ENCODE data around the gene PKMYT1. TPM values are rescaled to one million over a fixed set of nuclear protein-coding genes. Genes with fewer than 3 reads are reported as not detected.

PKMYT1 gene
- total RNA-seq, 2 donors from 2014 or later, result 88.5 to 101 TPM

- Histone ChIP-seq H3K27ac (ENCODE audit: low read depth, low read length) (peak overlapping the region; percentile 30), H3K4me3 (ENCODE audit: low read length) (peak overlapping the region; percentile 85), H3K27me3 (ENCODE audit: control insufficient read depth, insufficient read depth, low read length, poor library complexity, severe bottlenecking) (no peaks in the 10 kb centered on the region), H3K9ac (ENCODE audit: extremely low read depth, low read length, poor library complexity, severe bottlenecking) (peak overlapping the region; percentile 49), H3K36me3 (ENCODE audit: control insufficient read depth, insufficient read depth, low read length) (peaks cover 12% of the 10 kb centered on the region), H3K4me1 (ENCODE audit: control insufficient read depth, insufficient read depth, low read length) (peaks cover 3% of the 10 kb centered on the region), H3K9me3 (ENCODE audit: control insufficient read depth, low read length) (no peaks in the 10 kb centered on the region)
- DNase-seq, result peak; percentile 78
- H3K4me1 Mint-ChIP-seq, result peaks cover 25% of the 10 kb centered on the region
- H3K4me3 Mint-ChIP-seq, result peak overlapping the region; percentile 77
- TF ChIP-seq CTCF (conservative IDR thresholded peaks at IDR 0.05), result no peak
- H3K36me3 Mint-ChIP-seq (ENCODE audit: low read depth), result peaks cover 6% of the 10 kb centered on the region
- H3K27ac Mint-ChIP-seq, result peak overlapping the region; percentile 93
- WGBS, 2 experiments (ENCODE audit: insufficient coverage in 1 of 2, insufficient read length in 1 of 2), result 12 to 42% methylated on average over 3 to 4 of the region's 4 CpGs
- H3K27me3 Mint-ChIP-seq (ENCODE audit: insufficient read depth), result no peaks in the 10 kb centered on the region
- H3K9me3 Mint-ChIP-seq, result no peaks in the 10 kb centered on the region
These were observed 1.6 kb upstream of the PKMYT1 start for GRCh38 chr16:2981899-2982250.

DNA sequence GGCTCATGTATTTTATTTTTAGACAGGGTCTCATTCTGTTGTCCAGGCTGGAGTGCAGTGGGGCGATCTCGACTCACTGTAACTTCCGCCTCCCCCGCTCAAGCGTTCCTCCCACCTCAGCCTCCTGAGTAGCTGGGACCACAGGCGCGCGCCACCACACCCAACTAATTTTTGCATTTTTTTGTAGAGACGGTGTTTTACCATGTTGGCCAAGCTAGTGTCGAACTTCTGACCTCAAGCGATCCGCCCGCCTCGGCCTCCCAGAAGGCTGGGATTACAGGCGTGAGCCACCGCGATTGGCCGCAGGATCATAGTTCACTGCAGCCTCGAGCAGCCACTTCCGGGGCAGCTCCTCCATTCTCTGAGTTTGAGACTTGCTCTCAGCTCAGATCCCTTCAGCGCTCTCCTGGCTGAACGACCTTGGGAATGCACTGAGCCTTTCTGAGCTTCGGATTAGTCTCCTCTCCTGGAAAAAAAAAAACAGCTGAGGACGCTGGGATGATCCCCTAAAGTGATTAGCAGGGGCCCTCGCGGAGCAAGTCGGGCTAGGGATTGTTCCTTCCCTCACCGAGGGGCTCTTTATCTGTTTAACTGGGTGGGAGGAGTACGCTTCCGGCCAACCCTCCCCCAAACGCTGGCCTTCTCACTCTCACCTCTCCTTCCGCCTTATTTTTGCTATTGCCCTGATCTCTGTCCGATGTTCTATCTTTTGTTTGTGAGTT lies 1.1 kb upstream of the PKMYT1 start:
- H3K9me3 ChIP-seq (ENCODE audit: control insufficient read depth, low read length), result no peaks in the 10 kb centered on the region
- peak overlapping the region; percentile 85 for H3K4me3 ChIP-seq (ENCODE audit: low read length)
- H3K27ac ChIP-seq (ENCODE audit: low read depth, low read length), result peak overlapping the region; percentile 30

GRCh38 chr16:2979669-2980226 lies 498 bp downstream of the PKMYT1 start:
- Histone ChIP-seq H3K27ac (ENCODE audit: low read depth, low read length) (no peak overlapping the region), H3K9me3 (ENCODE audit: control insufficient read depth, low read length) (no peaks in the 10 kb centered on the region), H3K4me1 (ENCODE audit: control insufficient read depth, insufficient read depth, low read length) (peaks cover 3% of the 10 kb centered on the region), H3K27me3 (ENCODE audit: control insufficient read depth, insufficient read depth, low read length, poor library complexity, severe bottlenecking) (no peaks in the 10 kb centered on the region), H3K36me3 (ENCODE audit: control insufficient read depth, insufficient read depth, low read length) (peaks cover 29% of the 10 kb centered on the region), H3K4me3 (ENCODE audit: low read length) (peak overlapping the region; percentile 85), H3K9ac (ENCODE audit: extremely low read depth, low read length, poor library complexity, severe bottlenecking) (peak overlapping the region; percentile 67)
- peak overlapping the region; percentile 77 for H3K4me3 Mint-ChIP-seq
- peaks cover 25% of the 10 kb centered on the region for H3K4me1 Mint-ChIP-seq
- DNase-seq, result peak; percentile 83
- peak overlapping the region; percentile 87 for H3K27ac Mint-ChIP-seq
- no peaks in the 10 kb centered on the region for H3K27me3 Mint-ChIP-seq (ENCODE audit: insufficient read depth)
- H3K36me3 Mint-ChIP-seq (ENCODE audit: low read depth), result peaks cover 6% of the 10 kb centered on the region
- 9 to 19% methylated on average over 8 to 43 of the region's 43 CpGs for WGBS, 2 experiments (ENCODE audit: insufficient coverage in 1 of 2, insufficient read length in 1 of 2)
- no peaks in the 10 kb centered on the region for H3K9me3 Mint-ChIP-seq
- TF ChIP-seq CTCF (conservative IDR thresholded peaks at IDR 0.05), result no peak

More for the DNA sequence above, 1.1 kb upstream of the PKMYT1 start:
- WGBS, 2 experiments (ENCODE audit: insufficient coverage in 1 of 2, insufficient read length in 1 of 2), result 14 to 22% methylated on average over 25 to 33 of the region's 33 CpGs
- peak; percentile 87 for DNase-seq
- H3K9ac ChIP-seq (ENCODE audit: extremely low read depth, low read length, poor library complexity, severe bottlenecking), result peak overlapping the region; percentile 67
- H3K27me3 ChIP-seq (ENCODE audit: control insufficient read depth, insufficient read depth, low read length, poor library complexity, severe bottlenecking), result no peaks in the 10 kb centered on the region
- peak overlapping the region; percentile 93 for H3K27ac Mint-ChIP-seq
- H3K36me3 Mint-ChIP-seq (ENCODE audit: low read depth), result peaks cover 6% of the 10 kb centered on the region
- H3K27me3 Mint-ChIP-seq (ENCODE audit: insufficient read depth), result no peaks in the 10 kb centered on the region
- H3K4me1 ChIP-seq (ENCODE audit: control insufficient read depth, insufficient read depth, low read length), result peaks cover 3% of the 10 kb centered on the region
- H3K9me3 Mint-ChIP-seq, result no peaks in the 10 kb centered on the region
- peaks cover 25% of the 10 kb centered on the region for H3K4me1 Mint-ChIP-seq
- peaks cover 15% of the 10 kb centered on the region for H3K36me3 ChIP-seq (ENCODE audit: control insufficient read depth, insufficient read depth, low read length)
- peak overlapping the region; percentile 77 for H3K4me3 Mint-ChIP-seq
- no peak for TF ChIP-seq CTCF (conservative IDR thresholded peaks at IDR 0.05)
